Upper lobe of left lung (tissue), 4 donors: ENCODE measurements around the gene TMC7.

Experiments
- EP300 ChIP-seq, 4 donors: sonication (generic); formaldehyde crosslinking; IDR thresholded peaks; one replicate each; pipeline ENCODE4 v1.5.1; 2017; ENCODE audit warnings: antibody characterized with exemption in 4 of 4, control low read depth in 2 of 4
- POLR2A ChIP-seq, 4 donors: fragments of 450-650 bp; IDR thresholded peaks; one replicate each; pipeline ENCODE4 v1.5.1; 2016 to 2017; ENCODE audit warnings: antibody characterized with exemption in 4 of 4, mild to moderate bottlenecking in 2 of 4
- TF ChIP-seq, protein P1 (sequence below), 6 experiments: fragments of 450-650 bp in 4 of 6; fragments of 200-600 bp in 2 of 6; sonication (generic) in 2 of 6; IDR thresholded peaks; one replicate each; pipeline ENCODE4 v1.5.1; 2016 to 2019; ENCODE audit warnings: antibody characterized with exemption in 6 of 6

DNA sequence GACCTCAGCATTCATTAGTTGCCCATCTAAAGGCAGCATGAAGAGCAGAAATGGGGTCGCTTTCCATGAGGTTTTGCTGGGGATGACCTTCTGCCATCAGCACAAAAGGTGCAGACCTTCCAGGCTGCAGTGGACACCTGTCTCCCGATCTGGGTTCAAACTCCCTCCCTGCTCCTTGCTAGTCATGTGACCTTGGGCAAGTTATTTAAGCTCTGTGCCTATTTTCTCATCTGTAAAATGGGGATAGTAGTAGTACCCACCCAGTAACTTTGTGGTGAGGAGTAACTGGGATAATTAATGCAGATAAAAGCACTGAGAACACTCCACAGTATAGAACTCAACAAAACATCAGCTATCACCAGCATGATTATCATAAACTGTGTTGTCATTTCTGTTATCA is 62.3 kb downstream of the TMC7 start:
- TF ChIP-seq, protein P1, sequence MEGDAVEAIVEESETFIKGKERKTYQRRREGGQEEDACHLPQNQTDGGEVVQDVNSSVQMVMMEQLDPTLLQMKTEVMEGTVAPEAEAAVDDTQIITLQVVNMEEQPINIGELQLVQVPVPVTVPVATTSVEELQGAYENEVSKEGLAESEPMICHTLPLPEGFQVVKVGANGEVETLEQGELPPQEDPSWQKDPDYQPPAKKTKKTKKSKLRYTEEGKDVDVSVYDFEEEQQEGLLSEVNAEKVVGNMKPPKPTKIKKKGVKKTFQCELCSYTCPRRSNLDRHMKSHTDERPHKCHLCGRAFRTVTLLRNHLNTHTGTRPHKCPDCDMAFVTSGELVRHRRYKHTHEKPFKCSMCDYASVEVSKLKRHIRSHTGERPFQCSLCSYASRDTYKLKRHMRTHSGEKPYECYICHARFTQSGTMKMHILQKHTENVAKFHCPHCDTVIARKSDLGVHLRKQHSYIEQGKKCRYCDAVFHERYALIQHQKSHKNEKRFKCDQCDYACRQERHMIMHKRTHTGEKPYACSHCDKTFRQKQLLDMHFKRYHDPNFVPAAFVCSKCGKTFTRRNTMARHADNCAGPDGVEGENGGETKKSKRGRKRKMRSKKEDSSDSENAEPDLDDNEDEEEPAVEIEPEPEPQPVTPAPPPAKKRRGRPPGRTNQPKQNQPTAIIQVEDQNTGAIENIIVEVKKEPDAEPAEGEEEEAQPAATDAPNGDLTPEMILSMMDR (IDR thresholded peaks at IDR 0.05), result no peak
- TF ChIP-seq EP300 (IDR thresholded peaks at IDR 0.05) (no peak), POLR2A (IDR thresholded peaks at IDR 0.05) (no peak)
